CD4-positive, alpha-beta T cell treated with Interleukin-1 beta for 1 hour (primary cell): ENCODE measurements around the gene FLNB.

Experiments
- DNase-seq, 2 donors: peaks; one replicate each; pipeline ENCODE4 v3.0.0-alpha.2; 2020 to 2022

Gene FLNB

DNA sequence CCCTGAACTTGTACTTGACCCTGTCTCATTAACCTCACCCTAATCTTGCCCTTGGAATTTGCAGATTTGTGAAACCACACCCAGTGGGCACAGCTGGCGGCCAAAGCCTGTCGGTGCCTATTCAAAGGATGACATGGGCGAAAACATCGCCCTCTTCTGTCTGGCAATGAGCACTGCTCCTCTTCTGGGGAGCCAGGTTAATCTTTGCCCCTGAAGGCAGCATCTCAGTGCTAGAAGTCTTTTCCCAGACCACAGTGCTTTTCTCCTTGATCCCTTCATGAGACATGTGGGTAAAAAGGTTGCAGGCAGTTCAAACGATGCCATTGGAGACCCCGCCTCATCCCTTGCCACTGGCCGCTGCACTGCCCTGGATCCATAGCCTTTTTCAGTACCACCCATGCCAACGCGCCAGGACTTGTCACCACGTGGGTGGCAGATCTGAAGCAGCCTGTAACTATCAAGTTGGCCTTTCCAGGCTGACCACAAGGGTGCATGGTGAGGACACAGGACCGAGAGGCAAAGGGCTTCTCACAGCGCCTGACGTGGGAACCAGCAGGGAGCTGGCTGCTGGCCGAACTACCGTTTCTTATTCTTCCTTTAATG is 209.1 kb downstream of the FLNB start:
- peak; percentile 66 to 67 for DNase-seq

DNA sequence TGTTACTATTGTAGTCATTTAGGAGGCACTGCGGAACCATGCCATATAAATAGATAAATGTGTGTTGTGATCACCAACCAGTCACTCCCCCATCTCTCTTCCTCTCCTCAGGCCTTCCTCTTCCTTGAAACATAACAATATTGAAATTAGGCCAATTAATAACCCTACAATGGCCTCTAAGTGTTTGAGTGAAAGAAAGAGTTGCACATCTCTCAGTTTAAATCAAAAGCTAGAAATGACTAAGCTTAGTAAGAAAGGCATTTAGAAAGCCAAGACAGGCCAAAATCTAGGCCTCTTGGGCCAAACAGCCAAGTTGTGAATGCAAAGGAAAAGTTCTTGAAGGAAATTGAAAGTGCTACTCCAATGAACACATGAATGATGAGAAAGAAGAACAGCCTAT is 210.7 kb downstream of the FLNB start:
- no peak for DNase-seq
